HCT116 (cell line): ENCODE measurements around the gene LSM12. TPM values are rescaled to one million over a fixed set of nuclear protein-coding genes. Genes with fewer than 3 reads are reported as not detected.

Experiments used
- ATAC-seq: fragments of 200-7000 bp; cut with Tn5 transposase; 2 replicates; pipeline ENCODE4 v1.9.1; 2020; ENCODE audit warnings: mild to moderate bottlenecking, moderate library complexity
- BruUV-seq: library from RNA; stranded (reverse); fragments of 400-500 nt; replicated peaks from 2 replicates; lab custom pipeline; 2021; lab: Mats Ljungman, UMichigan
- CTCF ChIA-PET: fragments of 300-600 bp; sonication (Branson Sonifier 250); formaldehyde crosslinking; loops from one replicate; lab custom pipeline; 2021; ENCODE audit warnings: antibody characterized with exemption; lab: Charles Lee
- POLR2A ChIA-PET: fragments of 300-600, 350-600 bp; sonication (Branson Sonifier 250); formaldehyde crosslinking; loops from one replicate; lab custom pipeline; 2021; ENCODE audit warnings: antibody characterized with exemption; lab: Charles Lee
- RAD21 ChIA-PET, 2 experiments: fragments of 300-600 bp; sonication (Branson Sonifier 250); formaldehyde crosslinking; loops; one replicate each; lab custom pipeline; 2023; ENCODE audit warnings: low total read pairs in 2 of 2; ENCODE audit not compliant: uncharacterized antibody in 2 of 2, unreplicated experiment in 2 of 2, low non-redundant PET in 1 of 2; lab: Charles Lee
- DNase-seq: peaks from one replicate; pipeline ENCODE4 v3.0.0-alpha.2; 2010; ENCODE audit warnings: low read depth, low spot score
- H2AFZ ChIP-seq: fragments of 200-600 bp; shearing (Covaris generic), sonication (generic); 2 replicates; pipeline ENCODE4 v1.6.1; 2017; ENCODE audit warnings: low read depth, mixed run types, mixed read lengths, antibody characterized with exemption, low read length; ENCODE audit not compliant: poor library complexity, severe bottlenecking
- H3K27ac ChIP-seq: 2 replicates; pipeline ENCODE4 v1.5.1; 2012; ENCODE audit warnings: low read depth, low read length
- H3K27me3 ChIP-seq: fragments of 200-600 bp; sonication (generic); 2 replicates; pipeline ENCODE4 v1.6.1; 2016; ENCODE audit warnings: mixed run types, low read length, mixed read lengths; ENCODE audit not compliant: insufficient read depth
- H3K36me3 ChIP-seq, 2 experiments: fragments of 200-500 bp in 1 of 2; fragments of 200-600 bp in 1 of 2; sonication (Bioruptor generic) in 1 of 2; sonication (generic) in 1 of 2; 2 replicates each; pipeline versions ENCODE4 v1.5.1 to v1.6.1; 2014 to 2016; ENCODE audit warnings: low read length in 2 of 2, inconsistent platforms in 1 of 2, mixed read lengths in 1 of 2, mixed run types in 1 of 2; ENCODE audit not compliant: insufficient read depth in 2 of 2, control insufficient read depth in 1 of 2
- H3K4me1 ChIP-seq, 2 experiments: fragments of 200-600 bp in 1 of 2; sonication (generic) in 1 of 2; 2 replicates each; pipeline versions ENCODE4 v1.5.1 to v1.6.1; 2012 to 2017; ENCODE audit warnings: low read length in 2 of 2, inconsistent platforms in 1 of 2, mild to moderate bottlenecking in 1 of 2, mixed read lengths in 1 of 2, mixed run types in 1 of 2, moderate library complexity in 1 of 2; ENCODE audit not compliant: insufficient read depth in 2 of 2, control insufficient read depth in 1 of 2
- H3K4me2 ChIP-seq: fragments of 200-600 bp; sonication (generic); 2 replicates; pipeline ENCODE4 v1.6.1; 2017; ENCODE audit warnings: mixed run types, low read length, mixed read lengths
- H3K4me3 ChIP-seq, 2 experiments: fragments of 200-600 bp in 1 of 2; sonication (generic) in 1 of 2; replicated peaks in 1 of 2; 2 replicates each; pipeline ENCODE4 v1.5.1; 2011 to 2016; ENCODE audit warnings: low read length in 2 of 2, control low read depth in 1 of 2, low read depth in 1 of 2, mild to moderate bottlenecking in 1 of 2, mixed read lengths in 1 of 2, mixed run types in 1 of 2
- H3K79me2 ChIP-seq: fragments of 200-600 bp; sonication (generic); 2 replicates; pipeline ENCODE4 v1.6.1; 2017; ENCODE audit warnings: mild to moderate bottlenecking, mixed run types, low read length, moderate library complexity, mixed read lengths; ENCODE audit not compliant: insufficient read depth
- H3K9ac ChIP-seq: fragments of 200-600 bp; sonication (generic); 2 replicates; pipeline ENCODE4 v1.6.1; 2016; ENCODE audit warnings: low read length, mixed read lengths
- H3K9me2 ChIP-seq: fragments of 200-600 bp; sonication (generic), shearing (Covaris generic); 2 replicates; pipeline ENCODE4 v1.6.1; 2017; ENCODE audit warnings: mixed run types, mild to moderate bottlenecking, moderate library complexity; ENCODE audit not compliant: insufficient read depth
- H3K9me3 ChIP-seq, 2 experiments: fragments of 200-500 bp in 1 of 2; fragments of 200-600 bp in 1 of 2; sonication (Bioruptor generic) in 1 of 2; sonication (generic) in 1 of 2; 2 replicates each; pipeline ENCODE4 v1.6.1; 2014 to 2017; ENCODE audit warnings: low read length in 2 of 2, mixed read lengths in 2 of 2, inconsistent platforms in 1 of 2, low read depth in 1 of 2, mild to moderate bottlenecking in 1 of 2, mixed run types in 1 of 2, moderate library complexity in 1 of 2; ENCODE audit not compliant: control insufficient read depth in 1 of 2, insufficient read depth in 1 of 2
- H4K20me1 ChIP-seq: fragments of 200-600 bp; sonication (generic), shearing (Covaris generic); 2 replicates; pipeline ENCODE4 v1.6.1; 2017; ENCODE audit warnings: mixed run types, mild to moderate bottlenecking, moderate library complexity; ENCODE audit not compliant: insufficient read depth
- ATF3 ChIP-seq: IDR thresholded peaks from 2 replicates; pipeline ENCODE4 v1.6.1; 2012
- CEBPB ChIP-seq: IDR thresholded peaks from 2 replicates; pipeline ENCODE4 v1.6.1; 2012; ENCODE audit warnings: low read depth
- EGR1 ChIP-seq: IDR thresholded peaks from 2 replicates; pipeline ENCODE4 v1.6.1; 2012; ENCODE audit warnings: low read depth
- EZH2 ChIP-seq: fragments of 200-600 bp; sonication (generic); IDR thresholded peaks from 2 replicates; pipeline ENCODE4 v1.6.1; 2017; ENCODE audit warnings: antibody characterized with exemption, mixed run types
- EZH2phosphoT487 ChIP-seq: fragments of 200-600 bp; IDR thresholded peaks from 2 replicates; pipeline ENCODE4 v1.6.1; 2018; ENCODE audit warnings: antibody characterized with exemption, borderline replicate concordance
- FOSL1 ChIP-seq: IDR thresholded peaks from 2 replicates; pipeline ENCODE4 v1.6.1; 2012; ENCODE audit warnings: low read depth
- SP1 ChIP-seq: IDR thresholded peaks from 2 replicates; pipeline ENCODE4 v1.6.1; 2012; ENCODE audit warnings: low read depth
- TCF7L2 ChIP-seq: IDR thresholded peaks from 2 replicates; pipeline ENCODE4 v1.7.0; 2011; ENCODE audit warnings: borderline replicate concordance, inconsistent platforms; ENCODE audit not compliant: insufficient read depth, insufficient read length; ENCODE audit errors: extremely low read depth
- ZFX ChIP-seq: fragments of 450-650 bp; IDR thresholded peaks from 2 replicates; pipeline ENCODE4 v1.6.1; 2017
- ZNF274 ChIP-seq: fragments of 200-500 bp; sonication (Bioruptor generic); IDR thresholded peaks from 2 replicates; pipeline ENCODE4 v1.6.1; 2014; ENCODE audit warnings: mild to moderate bottlenecking, low read depth, low read length, inconsistent platforms
- intact Hi-C: fragments of 100-400 bp; cut with micrococcal nuclease; formaldehyde crosslinking; loops from 2 replicates; pipeline ENCODE4 v1.10.0; 2022
- total RNA-seq: library from RNA; stranded (reverse); gene quantifications from one replicate; pipeline ENCODE4 v1.2.1, GENCODE V29; 2021; ENCODE audit not compliant: unreplicated experiment
- TF ChIP-seq, protein P1 (sequence below), 3 experiments: fragments of 200-600 bp in 1 of 3; sonication (generic) in 1 of 3; IDR thresholded peaks in 2 of 3; conservative IDR thresholded peaks in 1 of 3; 2 replicates each; pipeline ENCODE4 v1.5.1; 2012 to 2017; ENCODE audit warnings: low read depth in 2 of 3, low read length in 2 of 3, antibody characterized with exemption in 1 of 3, borderline replicate concordance in 1 of 3, control low read depth in 1 of 3, mild to moderate bottlenecking in 1 of 3, mixed read lengths in 1 of 3, mixed run types in 1 of 3, moderate library complexity in 1 of 3; ENCODE audit not compliant: insufficient read depth in 1 of 3

Gene LSM12
- total RNA-seq, 1 experiment from 2014 or later, result 99.6 TPM

- TF ChIP-seq EZH2phosphoT487 (no peak), FOSL1 (no peak), EGR1 (no peak), CEBPB (no peak), TCF7L2 (no peak), ZNF274 (no peak), SP1 (no peak), EZH2 (no peak), ZFX (no peak), ATF3 (no peak)
- TF ChIP-seq, protein P1, sequence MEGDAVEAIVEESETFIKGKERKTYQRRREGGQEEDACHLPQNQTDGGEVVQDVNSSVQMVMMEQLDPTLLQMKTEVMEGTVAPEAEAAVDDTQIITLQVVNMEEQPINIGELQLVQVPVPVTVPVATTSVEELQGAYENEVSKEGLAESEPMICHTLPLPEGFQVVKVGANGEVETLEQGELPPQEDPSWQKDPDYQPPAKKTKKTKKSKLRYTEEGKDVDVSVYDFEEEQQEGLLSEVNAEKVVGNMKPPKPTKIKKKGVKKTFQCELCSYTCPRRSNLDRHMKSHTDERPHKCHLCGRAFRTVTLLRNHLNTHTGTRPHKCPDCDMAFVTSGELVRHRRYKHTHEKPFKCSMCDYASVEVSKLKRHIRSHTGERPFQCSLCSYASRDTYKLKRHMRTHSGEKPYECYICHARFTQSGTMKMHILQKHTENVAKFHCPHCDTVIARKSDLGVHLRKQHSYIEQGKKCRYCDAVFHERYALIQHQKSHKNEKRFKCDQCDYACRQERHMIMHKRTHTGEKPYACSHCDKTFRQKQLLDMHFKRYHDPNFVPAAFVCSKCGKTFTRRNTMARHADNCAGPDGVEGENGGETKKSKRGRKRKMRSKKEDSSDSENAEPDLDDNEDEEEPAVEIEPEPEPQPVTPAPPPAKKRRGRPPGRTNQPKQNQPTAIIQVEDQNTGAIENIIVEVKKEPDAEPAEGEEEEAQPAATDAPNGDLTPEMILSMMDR (IDR thresholded peaks at IDR 0.05 in 2 of 3, conservative IDR thresholded peaks at IDR 0.05 in 1 of 3; ENCODE audit: borderline replicate concordance in 1 of 3, insufficient read depth in 1 of 3, low read depth in 2 of 3, low read length in 2 of 3), result no peak
- Histone ChIP-seq H2AFZ (no peak overlapping the region), H3K9ac (no peak overlapping the region), H3K36me3 (peaks cover 10 to 15% of the 10 kb centered on the region in 2 experiments; a peak in 2 of 4 replicates), H3K4me1 (peaks cover 9 to 18% of the 10 kb centered on the region in 2 experiments), H3K9me3 (no peaks in the 10 kb centered on the region), H3K27me3 (no peaks in the 10 kb centered on the region), H3K27ac (no peak overlapping the region), H3K9me2 (no peaks in the 10 kb centered on the region), H3K4me3 (no peak overlapping the region), H3K4me2 (no peak overlapping the region), H3K79me2 (no peaks in the 10 kb centered on the region), H4K20me1 (no peaks in the 10 kb centered on the region)
- intact Hi-C loops, result no loop called here
- ATAC-seq (no peak), DNase-seq (no peak)
- ChIA-PET RAD21 (no interaction called here), CTCF (no interaction called here), POLR2A (no interaction called here)
- no TSS peak for BruUV-seq
Observed at GRCh38 chr17:44078412-44078811, 11.9 kb upstream of the LSM12 start.
